T-helper 1 cell treated with Interleukin-12 subunit alpha and Interleukin-12 subunit beta and Interleukin-4 antibody, amounts not matched to agents 30 ng/mL and 1 ng/mL, for 36 hours (primary cell): ENCODE data around the gene GJD3. TPM values are rescaled to one million over a fixed set of nuclear protein-coding genes. Genes with fewer than 3 reads are reported as not detected.
"Not testable (repeated sequence)": the region's sequence is repeated elsewhere in the genome, so short reads cannot be mapped to it uniquely, and the experiment has no call there.

Experiments used
- intact Hi-C: fragments of 100-400 bp; cut with micrococcal nuclease; formaldehyde crosslinking; loops from one replicate; pipeline ENCODE4 v1.15.1; 2024
- total RNA-seq: library from RNA; stranded (reverse); gene quantifications from 2 replicates; pipeline ENCODE4 v1.2.3, GENCODE V29; 2022

Gene GJD3
- total RNA-seq = not detected in 2 replicates

GRCh38 chr17:40364121-40364861 lies at the start of gene GJD3:
TSS of gene GJD3 (minus strand) at chr17:40364737. CDS start at chr17:40363815, 922 bp downstream.
- intact Hi-C loops = no loop called here

GRCh38 chr17:40414312-40414711 lies 49.8 kb upstream of the GJD3 start:
- intact Hi-C loops = loop anchor here (2.0 kb wide), 1 partner anchor 112 kb away; no protein-coding TSS in a partner anchor

GRCh38 chr17:40412880-40413279 lies 48.3 kb upstream of the GJD3 start:
- intact Hi-C loops = no loop called here

GRCh38 chr17:40411821-40412220 lies 47.3 kb upstream of the GJD3 start:
- intact Hi-C loops = no loop called here

GRCh38 chr17:40410082-40410481 lies 45.5 kb upstream of the GJD3 start:
- intact Hi-C loops = no loop called here

GRCh38 chr17:40409540-40409939 lies 45.0 kb upstream of the GJD3 start:
- intact Hi-C loops = not testable (repeated sequence)

- intact Hi-C loops = no loop called here
Observed at GRCh38 chr17:40407460-40407859, 42.9 kb upstream of the GJD3 start.

- intact Hi-C loops = no loop called here
Observed at GRCh38 chr17:40404003-40404402, 39.5 kb upstream of the GJD3 start.

GRCh38 chr17:40402668-40403067 lies 38.1 kb upstream of the GJD3 start:
- intact Hi-C loops = no loop called here

- intact Hi-C loops = loop anchor here (1.0 kb wide), 5 partner anchors 16 to 161 kb away; partner anchors contain the start of gene IGFBP4
Observed at GRCh38 chr17:40399185-40399584, 34.6 kb upstream of the GJD3 start.

GRCh38 chr17:40386555-40386954 lies 22.0 kb upstream of the GJD3 start:
- intact Hi-C loops = not testable (repeated sequence)

GRCh38 chr17:40382251-40382650 lies 17.7 kb upstream of the GJD3 start:
- intact Hi-C loops = no loop called here

GRCh38 chr17:40378966-40379365 lies 14.4 kb upstream of the GJD3 start:
- intact Hi-C loops = no loop called here

GRCh38 chr17:40377832-40378231 lies 13.3 kb upstream of the GJD3 start:
- intact Hi-C loops = no loop called here

- intact Hi-C loops = not testable (repeated sequence)
Observed at GRCh38 chr17:40376541-40376940, 12.0 kb upstream of the GJD3 start.

GRCh38 chr17:40375786-40376185 lies 11.2 kb upstream of the GJD3 start:
- intact Hi-C loops = not testable (repeated sequence)

GRCh38 chr17:40374821-40375498 lies 10.4 kb upstream of the GJD3 start:
- intact Hi-C loops = no loop called here

GRCh38 chr17:40373999-40374398 lies 9.5 kb upstream of the GJD3 start:
- intact Hi-C loops = no loop called here

- intact Hi-C loops = no loop called here
Observed at GRCh38 chr17:40373324-40373723, 8.8 kb upstream of the GJD3 start.

GRCh38 chr17:40372644-40373043 lies 8.1 kb upstream of the GJD3 start:
- intact Hi-C loops = not testable (repeated sequence)

GRCh38 chr17:40372031-40372430 lies 7.5 kb upstream of the GJD3 start:
- intact Hi-C loops = no loop called here

- intact Hi-C loops = no loop called here
Observed at GRCh38 chr17:40371261-40371929, 6.9 kb upstream of the GJD3 start.
